ENCODE results near the gene PNCK. TPM values are rescaled to one million over a fixed set of nuclear protein-coding genes. Genes with fewer than 3 reads are reported as not detected.

The PNCK gene
- total RNA-seq, 1 experiment from 2014 or later: 0.84 TPM

DNA sequence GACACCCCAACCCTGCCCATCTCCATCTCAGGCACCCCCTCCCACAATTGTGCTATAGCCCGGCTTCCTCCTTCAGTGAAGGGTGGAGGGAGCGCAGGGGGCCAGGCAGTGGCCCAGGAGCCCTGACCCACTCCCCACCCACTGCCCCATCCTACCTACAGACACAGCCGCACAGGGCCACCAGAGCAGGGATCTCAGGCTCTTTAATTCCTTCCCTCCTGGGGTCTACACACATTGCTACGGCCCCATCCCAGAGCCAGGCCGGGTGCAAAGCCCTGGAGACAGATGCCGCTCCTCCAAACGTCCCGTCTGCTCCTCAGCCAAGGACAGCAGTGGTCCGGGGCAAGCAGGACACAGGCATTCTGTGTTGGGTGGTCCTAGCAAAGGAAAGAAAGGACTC is 39.4 kb downstream of the PNCK start:
- Histone ChIP-seq H2AFZ (ENCODE audit: low read depth, low read length, poor library complexity, severe bottlenecking) (no peak overlapping the region), H3K4me1 (ENCODE audit: control insufficient read depth in 1 of 2, insufficient read depth in 2 of 2, low read length in 2 of 2) (no peaks in the 10 kb centered on the region), H3K36me3 (ENCODE audit: control insufficient read depth in 1 of 2, insufficient read depth in 2 of 2, low read length in 2 of 2) (no peaks in the 10 kb centered on the region), H4K20me1 (ENCODE audit: insufficient read depth) (no peaks in the 10 kb centered on the region), H3K9ac (ENCODE audit: low read length) (no peak overlapping the region), H3K79me2 (ENCODE audit: insufficient read depth, low read length) (no peaks in the 10 kb centered on the region), H3K4me3 (replicated peaks in 1 of 2; ENCODE audit: low read depth in 1 of 2, low read length in 2 of 2) (no peak overlapping the region), H3K9me3 (ENCODE audit: control insufficient read depth in 1 of 2, insufficient read depth in 1 of 2, low read depth in 1 of 2, low read length in 2 of 2) (no peaks in the 10 kb centered on the region), H3K9me2 (ENCODE audit: insufficient read depth) (no peaks in the 10 kb centered on the region), H3K4me2 (ENCODE audit: low read length) (no peak overlapping the region), H3K27ac (ENCODE audit: low read depth, low read length) (no peak overlapping the region), H3K27me3 (ENCODE audit: insufficient read depth, low read length) (no peaks in the 10 kb centered on the region)
- TF ChIP-seq CEBPB (IDR thresholded peaks at IDR 0.05; ENCODE audit: low read depth) (no peak), ELF1 (IDR thresholded peaks at IDR 0.05; ENCODE audit: borderline replicate concordance, low read depth) (no peak), ATF3 (IDR thresholded peaks at IDR 0.05) (no peak), EGR1 (IDR thresholded peaks at IDR 0.05; ENCODE audit: low read depth) (no peak), JUND (IDR thresholded peaks at IDR 0.05) (no peak), SRF (IDR thresholded peaks at IDR 0.05; ENCODE audit: low read depth) (no peak), SP1 (IDR thresholded peaks at IDR 0.05; ENCODE audit: low read depth) (no peak), RAD21 (IDR thresholded peaks at IDR 0.05; ENCODE audit: low read depth) (no peak), POLR2A (IDR thresholded peaks at IDR 0.05; ENCODE audit: borderline replicate concordance, extremely low read depth, insufficient read depth, insufficient read length) (no peak), FOSL1 (IDR thresholded peaks at IDR 0.05; ENCODE audit: low read depth) (no peak), ZFX (IDR thresholded peaks at IDR 0.05) (no peak), TCF7L2 (IDR thresholded peaks at IDR 0.05; ENCODE audit: borderline replicate concordance, extremely low read depth, insufficient read depth, insufficient read length) (no peak), POLR2AphosphoS5 (IDR thresholded peaks at IDR 0.05; ENCODE audit: low read depth, low read length) (no peak), YY1 (IDR thresholded peaks at IDR 0.05; ENCODE audit: extremely low read depth, insufficient replicate concordance, low read depth, low read length) (no peak), CBX3 (IDR thresholded peaks at IDR 0.05; ENCODE audit: low read depth) (no peak)
- TF ChIP-seq, protein P1, sequence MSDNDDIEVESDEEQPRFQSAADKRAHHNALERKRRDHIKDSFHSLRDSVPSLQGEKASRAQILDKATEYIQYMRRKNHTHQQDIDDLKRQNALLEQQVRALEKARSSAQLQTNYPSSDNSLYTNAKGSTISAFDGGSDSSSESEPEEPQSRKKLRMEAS (IDR thresholded peaks at IDR 0.05): no peak
- TF ChIP-seq, protein P2, sequence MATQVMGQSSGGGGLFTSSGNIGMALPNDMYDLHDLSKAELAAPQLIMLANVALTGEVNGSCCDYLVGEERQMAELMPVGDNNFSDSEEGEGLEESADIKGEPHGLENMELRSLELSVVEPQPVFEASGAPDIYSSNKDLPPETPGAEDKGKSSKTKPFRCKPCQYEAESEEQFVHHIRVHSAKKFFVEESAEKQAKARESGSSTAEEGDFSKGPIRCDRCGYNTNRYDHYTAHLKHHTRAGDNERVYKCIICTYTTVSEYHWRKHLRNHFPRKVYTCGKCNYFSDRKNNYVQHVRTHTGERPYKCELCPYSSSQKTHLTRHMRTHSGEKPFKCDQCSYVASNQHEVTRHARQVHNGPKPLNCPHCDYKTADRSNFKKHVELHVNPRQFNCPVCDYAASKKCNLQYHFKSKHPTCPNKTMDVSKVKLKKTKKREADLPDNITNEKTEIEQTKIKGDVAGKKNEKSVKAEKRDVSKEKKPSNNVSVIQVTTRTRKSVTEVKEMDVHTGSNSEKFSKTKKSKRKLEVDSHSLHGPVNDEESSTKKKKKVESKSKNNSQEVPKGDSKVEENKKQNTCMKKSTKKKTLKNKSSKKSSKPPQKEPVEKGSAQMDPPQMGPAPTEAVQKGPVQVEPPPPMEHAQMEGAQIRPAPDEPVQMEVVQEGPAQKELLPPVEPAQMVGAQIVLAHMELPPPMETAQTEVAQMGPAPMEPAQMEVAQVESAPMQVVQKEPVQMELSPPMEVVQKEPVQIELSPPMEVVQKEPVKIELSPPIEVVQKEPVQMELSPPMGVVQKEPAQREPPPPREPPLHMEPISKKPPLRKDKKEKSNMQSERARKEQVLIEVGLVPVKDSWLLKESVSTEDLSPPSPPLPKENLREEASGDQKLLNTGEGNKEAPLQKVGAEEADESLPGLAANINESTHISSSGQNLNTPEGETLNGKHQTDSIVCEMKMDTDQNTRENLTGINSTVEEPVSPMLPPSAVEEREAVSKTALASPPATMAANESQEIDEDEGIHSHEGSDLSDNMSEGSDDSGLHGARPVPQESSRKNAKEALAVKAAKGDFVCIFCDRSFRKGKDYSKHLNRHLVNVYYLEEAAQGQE (IDR thresholded peaks at IDR 0.05; ENCODE audit: low read depth): no peak
- POLR2A ChIA-PET: no interaction called here
- intact Hi-C loops (cut with micrococcal nuclease): no loop called here
- CTCF ChIA-PET: no interaction called here
- RAD21 ChIA-PET (ENCODE audit: low non-redundant PET in 1 of 2, low total read pairs in 2 of 2, uncharacterized antibody in 2 of 2, unreplicated experiment in 2 of 2): no interaction called here
- ATAC-seq (no peak), DNase-seq (ENCODE audit: low read depth, low spot score) (no peak)
- no TSS peak for BruUV-seq (replicated peaks)
